HepG2 (cell line): ENCODE measurements around the gene MYH7. TPM values are rescaled to one million over a fixed set of nuclear protein-coding genes. Genes with fewer than 3 reads are reported as not detected.
"Not testable (repeated sequence)": the region's sequence is repeated elsewhere in the genome, so short reads cannot be mapped to it uniquely, and the experiment has no call there.

Experiments used
- ATAC-seq: fragments of 200-7000 bp; cut with Tn5 transposase; 3 replicates; pipeline ENCODE4 v1.9.1; 2020; ENCODE audit warnings: mild to moderate bottlenecking, moderate library complexity
- BruUV-seq: library from RNA; stranded (reverse); fragments of 400-500 nt; replicated peaks from 2 replicates; lab custom pipeline; 2021; lab: Mats Ljungman, UMichigan
- CTCF ChIA-PET: fragments of 300-600 bp; formaldehyde crosslinking; extraction: SDS; loops from one replicate; lab custom pipeline; 2021; ENCODE audit warnings: low total read pairs, inconsistent platforms, low intra/inter-chr PET ratio; lab: Yijun Ruan, JAX
- POLR2A ChIA-PET: fragments of 350-600 bp; sonication (Branson Sonifier 250); formaldehyde crosslinking; loops from one replicate; lab custom pipeline; 2020; ENCODE audit warnings: antibody characterized with exemption, inconsistent platforms; lab: Yijun Ruan, JAX
- DNase-seq: peaks from one replicate; pipeline ENCODE4 v3.0.0-alpha.2; 2015; ENCODE audit warnings: low spot score
- FAIRE-seq: peaks from 3 replicates; lab custom pipeline; 2011; peaks lifted over from hg19 to GRCh38; lab: Jason Lieb, UNC
- H2AFZ ChIP-seq: one replicate; pipeline ENCODE4 v1.6.1; 2011; ENCODE audit warnings: low read length, inconsistent platforms
- H3K27ac ChIP-seq: fragments of 300-600 bp; 3 replicates; pipeline ENCODE4 v1.8.0; 2011; ENCODE audit warnings: mixed run types, mild to moderate bottlenecking, mixed read lengths, low read length, inconsistent platforms; ENCODE audit not compliant: insufficient read depth; ENCODE audit errors: extremely low read length
- H3K27me3 ChIP-seq, 2 experiments: fragments of 200-600 bp in 1 of 2; 2 replicates in 1 of 2; 3 replicates in 1 of 2; pipeline versions ENCODE4 v1.6.0 to v1.8.0; 2011; ENCODE audit warnings: low read length in 2 of 2, mild to moderate bottlenecking in 2 of 2, moderate library complexity in 2 of 2, inconsistent platforms in 1 of 2; ENCODE audit not compliant: insufficient read depth in 2 of 2, control insufficient read depth in 1 of 2
- H3K36me3 ChIP-seq, 2 experiments: fragments of 200-600 bp in 1 of 2; replicated peaks in 1 of 2; 2 replicates in 1 of 2; 3 replicates in 1 of 2; pipeline versions ENCODE4 v1.5.1 to v1.8.0; 2011; ENCODE audit warnings: low read length in 2 of 2, inconsistent platforms in 1 of 2; ENCODE audit not compliant: insufficient read depth in 2 of 2, control insufficient read depth in 1 of 2
- H3K4me1 ChIP-seq: 2 replicates; pipeline ENCODE4 v1.5.1; 2012; ENCODE audit warnings: low read length, inconsistent platforms; ENCODE audit not compliant: insufficient read depth
- H3K4me2 ChIP-seq: 2 replicates; pipeline ENCODE4 v1.6.0; 2011; ENCODE audit warnings: low read depth, low read length, inconsistent platforms
- H3K4me3 ChIP-seq, 3 experiments: fragments of 200-600 bp in 1 of 3; sonication (generic), shearing (Covaris generic) in 1 of 3; replicated peaks in 1 of 3; 2 replicates each; pipeline ENCODE4 v1.5.1; 2011 to 2016; ENCODE audit warnings: low read length in 3 of 3, inconsistent platforms in 2 of 3, low read depth in 2 of 3, mild to moderate bottlenecking in 2 of 3, control low read depth in 1 of 3, mixed read lengths in 1 of 3; ENCODE audit not compliant: insufficient read depth in 1 of 3
- H3K79me2 ChIP-seq: one replicate; pipeline ENCODE4 v1.6.1; 2011; ENCODE audit warnings: low read length, inconsistent platforms; ENCODE audit not compliant: insufficient read depth
- H3K9ac ChIP-seq: 2 replicates; pipeline ENCODE4 v1.6.0; 2011; ENCODE audit warnings: mild to moderate bottlenecking, low read depth, low read length, inconsistent platforms; ENCODE audit not compliant: insufficient read depth
- H3K9me3 ChIP-seq: 2 replicates; pipeline ENCODE4 v1.5.1; 2012; ENCODE audit warnings: mild to moderate bottlenecking, low read length
- H4K20me1 ChIP-seq: 2 replicates; pipeline ENCODE4 v1.6.0; 2011; ENCODE audit warnings: inconsistent platforms, mild to moderate bottlenecking, low read length, moderate library complexity; ENCODE audit not compliant: insufficient read depth
- EZH2 ChIP-seq: conservative IDR thresholded peaks from 2 replicates; pipeline ENCODE4 v1.6.1; 2012; ENCODE audit warnings: mild to moderate bottlenecking, low read depth, low read length, moderate library complexity
- NRL ChIP-seq: sonication (generic); formaldehyde crosslinking; IDR thresholded peaks from 2 replicates; pipeline ENCODE4 v1.5.0; 2020; ENCODE audit warnings: missing genetic modification reagents, mild to moderate bottlenecking, moderate library complexity, borderline replicate concordance
- ZNF687 ChIP-seq: sonication (generic); formaldehyde crosslinking; IDR thresholded peaks from 2 replicates; pipeline ENCODE4 v1.5.1; 2020; ENCODE audit warnings: mild to moderate bottlenecking, missing genetic modification reagents, moderate library complexity
- WGBS: methylation state at CpG from one replicate; pipeline ENCODE4 v1.1.6; 2017; ENCODE audit warnings: low lambda C conversion rate; 5-methylcytosine and 5-hydroxymethylcytosine counted together
- in situ Hi-C: cut with HindIII; loops from 2 replicates; pipeline ENCODE4 v1.10.0; 2017; ENCODE audit warnings: low pct_unique_long_range_greater_than_20kb; ENCODE audit not compliant: extremely low pct_ligation_motif_present
- intact Hi-C: fragments of 100-400 bp; cut with micrococcal nuclease; formaldehyde crosslinking; loops from one replicate; pipeline ENCODE4 v1.10.0; 2022; ENCODE audit not compliant: unreplicated experiment
- polyA plus RNA-seq, 8 experiments: library from polyadenylated mRNA; depleted of rRNA in 3 of 8; stranded (reverse) in 7 of 8; unstranded in 1 of 8; fragments of >200 nt; fragmentation: Illumina TruSeq in 4 of 8; extraction: Trizol in 4 of 8; gene quantifications; 2 replicates each; pipeline versions ENCODE4 v1.2.1 to v1.2.3, GENCODE V29; 2011 to 2016; ENCODE audit warnings: low read depth in 4 of 8, missing spikeins in 1 of 8, mixed read lengths in 1 of 8; ENCODE audit not compliant: insufficient read depth in 1 of 8
- total RNA-seq, 5 experiments: library from RNA; depleted of rRNA; stranded (reverse); fragments of >200 nt; fragmentation: Illumina TruSeq; extraction: Trizol; gene quantifications; 2 replicates each; pipeline ENCODE4 v1.2.3, GENCODE V29; 2016; ENCODE audit warnings: low read depth in 1 of 5

Gene MYH7
- total and polyA plus RNA-seq, 2 of the 13 experiments (the other 11 are each of a cell fraction or from before 2014, with no cell fraction given) = 0.04 TPM; not detected in 1

- H3K9ac ChIP-seq, H3K27ac ChIP-seq, H2AFZ ChIP-seq, H3K9me3 ChIP-seq, BruUV-seq, FAIRE-seq, CTCF ChIA-PET, H4K20me1 ChIP-seq, H3K79me2 ChIP-seq, ATAC-seq, H3K4me1 ChIP-seq, intact Hi-C loops, DNase-seq, in situ Hi-C loops, H3K36me3 ChIP-seq: not testable (repeated sequence)
- Histone ChIP-seq H3K4me2 (peak overlapping the region; percentile 30; the same call in 1 of the 2 replicates), H3K4me3 (peak overlapping the region in 1 of 3 experiments; percentile 35; a peak in 1 of 6 replicates), H3K27me3 (peaks cover 29 to 92% of the 10 kb centered on the region in 2 experiments)
- TF ChIP-seq EZH2 (peak; percentile 75; the same call in 1 of the 2 replicates), ZNF687 (peak; percentile 19), NRL (CRISPR knock-in tag) (0 out of 2 replicates have a peak, but pooled peaks have one; percentile 29)
- whole genome bisulfite sequencing = 32% methylated on average over 17 of the region's 17 CpGs
- POLR2A ChIA-PET = interaction anchor here (2.0 kb wide), 1 partner anchor 65 kb away, joined by 7 read pairs; the partner anchor contains the start of gene PABPN1
Observed at GRCh38 chr14:23386266-23386657, 49.2 kb downstream of the MYH7 start.
